Stimulated activated naive CD4-positive, alpha-beta T cell (primary cell): ENCODE measurements around the gene GALNT2.
A peak's percentile ranks its signal among the peaks of the same experiment; 100 is the strongest.

Experiments
- DNase-seq, 6 experiments: peaks; one replicate each; lab custom pipeline; 2025; lab: John Stamatoyannopoulos, UW

GALNT2 gene

DNA sequence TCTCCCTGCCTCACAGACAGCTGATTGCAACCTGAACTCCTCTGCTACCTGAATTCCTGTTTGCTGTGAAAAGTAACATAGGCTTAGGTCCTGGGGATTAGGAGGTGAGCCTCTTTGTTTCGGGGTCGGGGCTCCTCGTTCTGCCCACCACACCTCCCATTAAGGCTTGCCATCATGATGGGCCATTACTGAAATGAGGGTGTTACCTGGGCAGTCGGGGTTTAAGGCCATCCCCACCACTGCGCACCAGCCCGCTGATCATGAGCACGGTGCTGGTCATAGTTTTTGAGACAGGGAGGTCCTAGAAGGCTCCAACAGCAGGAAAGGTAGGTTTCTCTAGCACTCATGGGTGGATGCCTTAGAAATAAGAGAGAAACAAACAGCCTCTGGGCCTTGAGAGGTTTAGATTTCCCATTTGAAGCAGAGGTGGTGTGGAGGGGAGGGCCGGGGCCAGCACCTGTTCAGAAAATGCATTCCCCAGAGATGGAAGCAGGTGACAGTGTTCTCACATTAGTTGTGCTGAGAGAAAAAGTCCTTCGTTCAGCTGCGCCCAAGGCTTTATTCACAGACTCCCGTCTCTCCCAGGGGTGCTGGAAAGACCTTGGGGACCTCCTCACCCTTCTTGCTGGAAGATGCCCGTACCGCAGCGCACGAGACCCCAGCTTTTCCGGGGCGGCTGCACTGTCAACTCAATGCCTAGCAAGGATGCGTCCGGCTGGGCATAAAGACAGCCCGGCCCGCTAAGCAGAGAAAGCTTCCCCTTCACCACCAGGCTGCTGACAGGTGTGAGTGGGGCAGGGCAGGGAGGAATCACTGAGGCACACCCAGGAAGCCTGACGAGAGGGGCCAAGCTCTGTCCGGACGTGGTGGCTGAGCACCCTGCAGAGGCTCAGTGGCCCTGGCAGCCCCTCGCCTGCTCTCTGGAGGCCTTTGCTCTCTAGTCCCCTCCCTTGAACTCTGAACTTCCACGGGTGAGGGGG, 233.6 kb downstream of the GALNT2 start:
- DNase-seq, result no peak

DNA sequence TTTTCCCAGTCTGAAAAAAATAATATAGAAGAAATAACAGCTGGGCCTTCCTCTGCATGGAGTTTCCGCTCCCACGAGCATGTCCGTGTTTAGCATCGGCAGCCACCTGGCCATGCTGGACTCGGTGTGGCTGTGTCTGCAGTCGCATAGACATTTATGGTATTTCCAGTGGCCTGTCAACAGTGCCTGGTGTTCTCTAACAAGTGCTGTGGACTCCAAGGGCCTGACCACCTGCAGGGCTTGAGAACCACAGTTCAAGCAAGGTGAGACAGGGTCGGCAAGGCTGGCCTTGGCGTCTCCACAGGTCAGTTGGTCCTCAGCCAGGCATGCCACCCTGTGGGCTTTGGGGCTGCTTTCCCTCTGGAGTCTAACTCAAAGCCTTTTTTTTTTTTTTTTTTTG, 234.3 kb downstream of the GALNT2 start:
- no peak for DNase-seq

DNA sequence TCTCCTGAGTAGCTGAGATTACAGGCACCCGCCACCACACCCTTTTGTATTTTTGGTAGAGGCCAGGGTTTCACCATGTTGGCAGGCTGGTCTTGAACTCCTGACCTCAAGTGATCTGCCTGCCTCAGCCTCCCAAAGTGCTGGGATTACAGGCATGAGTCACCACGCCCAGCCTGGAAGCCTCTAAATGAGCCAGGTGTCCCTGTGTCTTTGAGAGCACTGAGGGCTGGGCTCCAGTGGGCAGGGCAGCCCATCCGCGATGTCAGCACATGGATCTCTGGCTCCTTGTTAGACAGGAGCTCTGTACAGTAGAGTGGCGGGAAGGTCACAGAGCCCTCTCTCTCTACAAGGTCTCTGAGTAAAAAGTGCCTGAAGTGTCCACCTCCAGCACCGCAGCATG, 234.8 kb downstream of the GALNT2 start:
- no peak for DNase-seq

DNA sequence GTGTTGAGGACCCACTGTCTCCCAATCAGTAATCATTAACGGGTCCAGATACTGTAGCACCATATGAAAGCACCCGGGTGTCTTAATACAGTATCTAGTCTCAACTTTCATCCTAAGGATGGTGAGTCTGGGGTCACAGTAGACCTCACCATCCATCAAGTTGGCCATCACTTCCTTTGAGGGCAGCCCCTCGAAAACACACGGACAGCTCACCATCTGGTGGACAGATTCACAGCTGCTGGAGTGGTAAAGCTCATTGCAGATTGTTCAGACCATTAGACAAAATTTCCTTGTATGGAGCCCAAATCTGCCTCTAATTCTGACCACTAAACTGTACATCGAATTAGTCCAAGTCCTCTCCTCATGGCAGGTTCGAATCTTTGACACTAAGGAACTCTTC, 236.0 kb downstream of the GALNT2 start:
- DNase-seq, result no peak

DNA sequence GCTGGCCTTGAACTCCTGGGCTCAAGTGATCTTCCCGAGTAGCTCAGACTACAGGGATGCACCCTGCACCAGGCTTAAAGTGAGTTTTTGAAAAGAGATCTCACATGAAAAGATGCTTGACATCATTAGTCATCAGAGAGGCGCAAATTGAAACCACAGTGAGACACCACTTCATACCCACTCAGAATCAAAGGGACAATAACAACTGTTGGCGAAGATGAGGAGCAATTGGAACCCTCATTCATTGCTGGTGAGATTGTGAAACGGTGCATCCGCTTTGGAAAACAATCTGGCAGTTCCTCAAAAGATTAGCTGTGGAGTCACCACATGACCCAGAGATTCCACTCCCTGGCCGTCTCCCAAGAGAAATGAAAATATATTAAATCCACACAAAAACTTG, 236.8 kb downstream of the GALNT2 start:
- DNase-seq, result no peak

DNA sequence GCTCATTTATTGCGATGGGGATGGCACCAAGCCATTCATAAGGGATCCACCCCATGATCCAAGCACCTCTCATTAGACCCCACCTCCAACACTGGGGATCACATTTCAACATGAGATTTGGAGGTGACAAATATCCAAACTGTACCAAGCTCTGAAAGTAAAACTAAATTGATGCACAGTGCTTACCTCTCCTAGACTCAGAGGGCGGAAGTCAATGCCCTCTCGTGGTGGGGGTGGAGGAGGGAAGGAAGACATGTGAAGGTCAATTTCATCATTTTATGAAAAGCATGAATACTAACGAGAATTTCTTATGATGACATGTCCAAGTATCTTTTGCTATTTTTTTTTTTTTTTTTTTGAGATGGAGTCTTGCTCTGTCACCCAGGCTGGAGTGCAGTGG, 239.1 kb downstream of the GALNT2 start:
- DNase-seq, result no peak

DNA sequence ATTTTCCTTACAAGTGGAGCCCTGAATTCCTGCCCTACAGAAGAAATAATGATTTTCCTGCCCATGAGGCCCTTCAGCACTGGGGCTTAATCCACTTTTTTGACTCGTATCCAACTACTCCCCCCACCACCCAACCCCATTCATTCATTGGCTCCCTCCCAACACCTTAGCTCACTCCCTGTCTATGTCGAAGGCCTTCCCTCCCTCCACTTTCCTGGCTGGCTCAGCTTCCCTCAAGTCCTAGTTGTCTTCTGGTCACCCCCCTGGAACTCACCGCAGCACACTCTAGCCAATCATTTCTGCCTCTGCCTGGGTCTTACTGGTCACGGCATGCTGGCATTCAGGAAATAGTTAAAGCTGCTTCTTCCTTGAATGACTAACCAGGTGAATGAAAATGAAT, 240.2 kb downstream of the GALNT2 start:
- DNase-seq, result no peak

DNA sequence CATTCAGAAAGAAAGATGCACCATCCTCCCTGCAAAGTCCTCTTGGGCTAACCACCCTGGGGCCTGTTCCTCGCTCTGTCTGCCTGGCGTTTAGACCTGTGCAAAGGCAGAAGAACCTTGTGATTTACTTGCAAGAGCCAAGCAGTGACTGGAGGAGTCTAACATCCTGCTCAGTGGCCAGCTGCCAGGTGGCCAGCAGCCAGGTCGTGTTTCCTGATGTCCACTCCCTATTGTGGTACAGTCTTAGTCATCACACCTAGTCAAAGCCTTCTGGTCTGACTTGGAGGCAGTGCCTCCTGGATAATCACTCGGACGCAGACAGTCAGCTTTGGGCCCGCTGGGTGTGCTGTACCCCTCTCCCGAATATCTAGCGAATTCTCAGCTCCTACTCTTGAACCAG, 241.0 kb downstream of the GALNT2 start:
- no peak for DNase-seq

DNA sequence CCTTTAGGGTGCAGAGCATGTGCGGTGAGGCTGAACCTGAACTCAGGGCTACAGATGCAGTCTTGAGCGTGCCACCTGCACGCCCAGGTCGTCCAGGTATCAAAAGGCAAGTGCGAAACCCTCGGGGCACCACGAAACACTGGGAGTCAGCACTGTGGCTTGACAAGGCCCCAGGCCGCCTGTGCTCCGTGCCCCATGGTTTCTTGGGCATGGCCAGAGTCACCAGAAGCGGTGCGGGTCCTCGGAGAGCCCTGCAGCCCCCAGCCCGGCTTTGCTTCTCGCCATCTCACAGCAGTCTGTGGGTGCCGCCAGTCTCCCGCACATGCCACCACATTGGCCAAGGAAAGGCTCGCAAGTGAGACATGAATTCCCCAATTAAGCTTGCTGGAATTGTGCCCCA, 241.8 kb downstream of the GALNT2 start:
- DNase-seq, result no peak

DNA sequence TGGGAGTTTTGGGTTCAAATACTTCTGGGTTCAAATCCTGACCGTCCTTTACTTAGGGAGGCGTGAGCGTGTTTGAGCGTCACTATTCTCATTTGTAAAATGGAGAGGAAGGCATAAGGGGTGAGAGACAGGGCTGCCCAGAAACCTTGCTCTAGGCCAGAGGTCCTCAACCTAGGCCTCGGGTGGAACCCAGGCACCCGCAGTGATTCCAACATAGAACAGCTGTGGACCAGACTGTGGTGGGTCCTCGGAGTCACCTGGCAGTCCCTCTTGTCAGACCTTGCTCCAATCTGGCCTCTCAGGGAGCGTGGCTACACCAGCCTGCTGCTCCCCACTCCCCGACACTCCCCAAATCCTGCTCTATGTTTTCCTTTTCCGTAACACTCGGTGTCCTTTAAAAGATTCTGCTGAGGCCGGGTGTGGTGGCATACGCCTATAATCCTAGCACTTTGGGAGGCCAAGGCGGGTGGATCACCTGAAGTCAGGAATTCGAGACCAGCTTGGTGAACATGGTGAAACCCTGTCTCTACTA, 242.7 kb downstream of the GALNT2 start:
- no peak for DNase-seq

DNA sequence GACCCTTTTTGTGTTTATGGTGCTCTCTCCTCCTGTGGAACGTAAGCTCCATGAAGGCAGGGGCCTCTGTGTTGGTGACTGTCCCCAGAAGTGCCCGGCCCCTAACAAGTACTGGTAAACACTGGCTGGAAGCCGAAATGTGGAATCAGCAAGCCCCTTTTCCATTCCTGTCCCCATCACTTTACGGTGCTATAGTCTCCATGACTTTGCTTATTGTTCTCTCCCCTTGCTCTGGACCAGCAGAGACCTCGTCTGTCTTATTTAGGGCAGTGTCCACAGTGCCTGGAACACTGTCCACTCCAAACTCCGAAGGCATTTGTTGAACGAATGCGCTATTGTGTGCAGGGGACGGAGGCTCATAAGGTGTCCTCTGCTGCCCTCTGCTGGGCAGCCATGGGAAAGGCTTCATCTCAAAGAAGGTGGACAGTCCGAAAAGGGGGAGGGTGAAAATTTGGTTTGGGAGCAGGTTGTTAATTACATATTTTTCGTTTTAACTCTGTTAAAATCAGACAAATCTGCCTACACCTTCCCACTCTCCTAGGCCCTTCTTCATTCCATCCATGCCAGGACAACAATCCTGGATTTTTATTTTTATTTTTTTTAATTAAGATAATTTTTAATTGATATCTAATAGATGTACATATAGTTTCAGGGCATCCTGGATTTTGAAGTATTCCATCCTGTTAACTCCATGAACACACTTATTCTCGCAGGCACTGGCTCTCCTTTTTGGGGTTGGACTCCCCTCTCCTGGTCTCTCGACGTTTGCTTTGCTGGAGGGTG, 243.5 kb downstream of the GALNT2 start:
- peak; percentile 11 to 63 (median 46) for DNase-seq

DNA sequence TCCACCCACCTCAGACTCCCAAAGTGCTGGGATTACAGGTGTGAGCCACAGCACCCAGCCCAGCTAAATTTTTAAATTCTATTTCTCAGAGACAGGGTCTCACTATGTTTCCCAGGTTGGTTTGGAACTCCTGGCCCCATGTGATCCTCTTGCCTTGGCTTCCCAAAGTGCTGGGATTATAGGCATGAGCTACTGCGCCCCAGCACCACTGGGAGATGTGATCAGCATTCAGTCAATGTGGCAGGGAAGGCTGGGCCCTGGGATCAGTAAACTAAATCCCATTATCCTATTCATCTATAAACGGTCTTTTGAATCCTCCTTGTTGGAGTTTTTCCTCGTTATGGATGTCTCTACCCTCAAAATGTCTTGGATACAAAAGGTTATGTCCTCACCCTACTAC, 245.6 kb downstream of the GALNT2 start:
- no peak for DNase-seq

DNA sequence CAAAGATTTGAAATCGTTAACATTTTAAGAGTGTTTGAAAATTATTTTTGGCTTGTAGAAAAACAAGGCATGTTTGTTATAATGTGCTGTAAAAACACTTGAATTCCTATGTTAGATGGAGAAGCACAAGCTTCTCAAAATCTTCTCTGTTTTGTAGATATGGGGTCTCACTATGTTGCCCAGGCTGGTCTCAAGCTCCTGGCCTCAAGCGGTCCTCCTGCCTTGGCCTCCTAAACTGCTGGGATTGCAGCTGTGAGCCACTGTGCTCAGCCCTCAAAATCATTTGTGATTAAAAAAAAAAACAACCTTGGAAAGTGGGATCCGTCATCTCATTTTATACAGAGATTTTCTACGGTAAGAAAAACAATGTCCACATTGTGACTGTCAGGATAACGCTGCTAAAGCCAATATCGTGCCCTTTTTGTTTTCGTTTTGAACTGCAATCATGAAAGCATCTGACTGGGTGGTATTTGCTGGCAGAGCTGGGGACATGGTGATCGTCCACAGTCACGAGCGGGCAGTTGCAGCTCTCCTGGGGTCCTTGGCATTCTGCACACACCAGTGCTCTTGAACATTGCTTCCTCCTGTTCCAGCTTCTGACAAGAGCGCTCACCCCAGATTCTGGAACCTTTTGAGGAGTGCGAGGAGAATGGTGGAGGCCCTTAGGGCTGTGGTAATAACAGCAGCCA, 246.6 kb downstream of the GALNT2 start:
- DNase-seq, result no peak

DNA sequence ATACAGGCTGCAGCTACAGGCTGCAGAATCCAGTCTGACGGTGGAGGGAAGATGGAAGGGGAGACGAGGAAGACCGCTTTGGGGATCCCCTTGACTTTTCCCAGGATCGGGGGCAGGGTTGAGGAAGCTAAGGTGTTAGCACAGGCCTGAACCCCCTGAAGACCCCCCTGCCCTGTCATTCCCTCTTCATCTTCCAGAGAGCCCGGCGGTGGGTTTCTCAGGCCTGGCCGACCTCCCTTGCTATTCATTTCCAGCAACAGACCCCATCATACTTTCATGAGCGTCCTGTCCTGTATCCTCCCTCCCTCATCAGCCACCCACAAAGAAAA, 247.1 kb downstream of the GALNT2 start:
- DNase-seq, result no peak

DNA sequence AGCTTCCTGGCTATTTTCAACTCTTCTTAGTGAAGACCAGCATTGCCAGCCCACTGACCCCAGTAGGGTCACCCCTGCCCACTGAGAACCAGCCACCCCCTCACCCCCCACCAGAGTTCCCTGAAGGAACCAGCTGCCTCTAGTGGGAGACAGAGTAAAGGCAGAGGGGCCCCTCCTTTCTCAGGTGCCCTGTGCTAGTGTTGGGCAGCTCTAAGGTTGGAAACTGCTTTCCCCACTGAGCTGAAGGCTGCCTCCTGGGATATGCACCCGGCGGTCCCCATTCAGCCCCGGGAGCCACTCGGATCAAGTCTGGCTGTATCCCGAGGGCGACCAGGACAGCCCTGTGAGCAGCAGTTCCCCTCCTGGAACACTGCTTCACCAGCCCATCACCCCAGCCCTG, 248.1 kb downstream of the GALNT2 start:
- no peak for DNase-seq

DNA sequence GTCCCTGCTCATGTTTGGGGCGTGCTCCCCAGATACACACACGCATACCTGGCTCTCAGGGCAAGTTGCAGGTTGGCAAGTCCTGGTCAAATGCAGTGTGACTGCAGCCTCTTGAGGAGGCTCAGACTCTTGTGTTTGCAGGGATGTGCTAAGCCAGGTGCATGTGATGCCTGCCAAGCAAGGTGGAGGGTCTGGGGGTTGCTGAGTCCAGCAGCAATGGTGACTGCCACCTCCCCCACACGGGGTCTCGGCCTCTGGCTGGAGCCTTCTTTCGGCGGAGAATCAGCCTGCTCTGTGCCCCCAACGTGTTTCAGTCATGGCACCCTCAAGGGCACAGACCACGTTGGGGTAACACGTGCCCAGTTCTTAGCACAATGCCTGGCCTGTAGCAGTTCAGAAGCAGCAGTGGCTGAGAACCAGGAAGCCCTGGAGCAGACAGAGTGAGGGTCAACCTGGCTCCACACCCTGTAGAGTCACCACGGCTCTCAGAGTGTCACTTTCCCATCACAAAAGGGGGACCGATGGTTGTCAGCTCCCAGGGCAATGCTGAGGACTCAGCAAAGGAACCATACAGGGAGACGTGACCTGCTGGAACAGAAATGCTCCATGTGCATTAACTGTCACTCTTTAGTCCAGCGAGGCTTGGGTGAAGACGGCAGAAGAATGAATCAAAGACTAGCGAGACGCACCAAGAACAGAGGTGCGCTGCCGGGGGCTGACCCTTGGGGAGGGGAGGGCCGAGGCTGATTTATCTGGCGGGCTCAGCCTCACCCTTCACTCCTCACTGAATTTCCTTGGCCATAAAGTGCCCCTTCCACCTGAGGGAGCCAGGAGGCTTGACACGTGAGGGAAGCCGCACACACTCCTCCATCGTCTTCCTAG, 250.1 kb downstream of the GALNT2 start:
- DNase-seq, result no peak

DNA sequence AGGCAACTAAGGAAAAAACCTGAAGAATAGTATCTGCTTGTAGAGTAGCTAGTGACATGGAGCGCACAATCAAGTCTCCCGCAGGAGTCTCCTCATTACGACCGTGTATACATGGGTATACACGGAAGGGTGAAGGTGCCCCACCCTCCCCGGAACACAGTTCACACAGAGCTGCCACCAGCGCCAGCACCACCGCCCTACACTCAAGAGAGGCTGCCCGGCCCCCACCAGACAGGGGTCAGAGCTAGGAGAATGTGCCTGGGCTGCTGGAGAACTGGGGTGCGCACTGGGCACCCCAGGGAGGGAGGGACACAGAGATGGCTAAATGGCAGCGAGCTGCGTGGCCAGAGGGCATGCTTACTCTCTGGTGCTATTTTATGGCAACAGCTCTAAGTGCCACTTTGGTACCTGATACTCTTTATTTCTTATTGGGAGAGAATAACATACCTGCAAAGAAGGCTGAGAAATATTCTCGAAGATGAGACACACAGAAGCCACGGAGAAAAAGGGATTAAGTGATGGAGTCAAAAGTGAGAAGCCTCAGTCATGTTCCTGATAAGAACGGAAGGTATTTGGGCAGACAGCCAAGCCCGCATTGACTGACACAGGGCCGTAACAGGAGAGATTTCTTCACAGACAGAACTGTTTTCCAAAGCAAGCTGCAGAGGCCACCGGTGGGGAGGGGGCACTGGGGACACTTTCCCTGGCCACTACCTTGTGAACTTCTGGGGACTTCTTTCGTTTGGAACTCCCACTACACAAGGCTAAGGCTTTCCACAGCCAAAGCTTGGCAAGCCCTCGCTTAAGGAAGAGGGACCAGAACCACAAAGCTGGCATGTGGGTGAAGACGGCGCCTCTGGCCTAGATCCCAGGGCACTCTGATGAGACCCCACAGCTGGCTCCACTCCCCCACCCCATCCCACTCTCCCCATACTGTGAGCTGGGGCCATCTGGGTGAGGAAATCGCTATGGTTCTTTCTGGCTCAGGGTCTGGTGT, 251.1 kb downstream of the GALNT2 start:
- no peak for DNase-seq

DNA sequence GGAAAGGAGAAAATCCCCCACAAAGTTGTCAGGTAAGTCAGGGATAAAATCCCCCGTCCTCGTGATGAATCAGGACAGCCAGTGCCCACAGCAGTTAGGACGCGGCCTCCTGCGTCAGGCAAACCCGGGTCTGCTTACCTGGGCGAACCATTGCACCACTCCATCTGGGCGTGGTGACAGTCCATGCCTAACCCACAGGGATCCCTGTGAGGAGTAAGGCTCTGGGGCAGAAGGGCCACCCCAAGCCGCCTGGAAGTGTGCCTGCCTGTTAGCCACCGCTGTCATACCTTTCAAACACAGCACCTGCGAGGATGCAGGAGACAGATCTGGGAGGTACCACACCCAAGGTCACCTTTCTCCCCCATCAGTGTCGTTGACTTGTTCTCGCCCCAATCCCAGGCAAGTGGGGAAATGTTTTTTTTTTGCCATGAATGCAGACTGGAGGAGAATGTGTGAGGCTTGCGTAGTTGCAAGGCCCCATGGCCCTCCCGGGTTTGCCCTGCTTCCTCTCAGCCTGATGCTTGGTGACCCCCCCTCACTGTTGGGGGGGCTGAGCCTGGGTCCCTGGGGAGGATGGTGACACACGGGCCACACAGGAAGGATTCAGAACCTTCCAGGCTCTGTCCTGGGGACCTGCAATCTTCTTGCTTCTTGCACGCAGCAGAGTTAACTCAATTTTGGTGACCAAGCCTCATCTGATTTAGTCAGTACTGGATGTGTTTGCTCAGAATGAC, 252.1 kb downstream of the GALNT2 start:
- DNase-seq, result no peak

DNA sequence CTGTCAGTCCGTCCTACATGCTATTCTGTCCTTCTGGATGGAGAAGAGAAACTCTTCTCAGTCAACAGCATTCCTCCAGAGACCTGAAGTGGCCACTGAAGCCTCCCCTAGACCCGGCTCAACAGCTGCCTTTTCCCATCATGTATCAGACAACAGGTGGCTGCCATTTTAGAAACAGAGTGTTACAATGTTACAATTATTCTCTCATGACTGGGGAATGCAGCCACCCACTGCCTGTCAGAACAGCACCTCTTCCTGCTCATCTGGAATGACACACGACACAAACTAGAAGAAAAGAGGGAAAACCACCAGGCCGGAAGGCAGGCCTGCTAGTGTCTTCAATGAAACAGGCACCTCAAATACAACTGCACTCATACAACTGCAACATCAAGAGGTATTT, 253.8 kb downstream of the GALNT2 start:
- no peak for DNase-seq

DNA sequence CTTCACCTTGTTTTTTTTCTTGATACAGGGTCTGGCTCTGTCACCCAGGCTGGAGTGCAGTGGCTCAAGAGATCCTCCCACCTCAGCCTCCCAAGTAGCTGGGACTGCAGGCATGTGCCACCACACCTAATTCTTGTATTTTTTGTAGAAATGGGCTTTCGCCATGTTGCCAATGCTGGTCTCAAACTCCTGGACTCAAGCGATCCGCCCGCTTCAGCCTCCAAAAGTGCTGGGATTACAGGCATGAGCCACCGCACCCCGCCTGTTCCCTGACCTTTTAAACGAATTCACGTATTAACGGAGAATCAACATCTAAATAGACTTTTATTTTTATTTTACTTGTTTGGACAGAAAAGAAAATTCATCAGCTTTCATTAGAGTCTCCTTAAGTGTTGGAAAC, 254.3 kb downstream of the GALNT2 start:
- no peak for DNase-seq
